Activated CD8-positive, alpha-beta memory T cell treated with anti-CD3 and anti-CD28 coated beads for 48 hours (primary cell): ENCODE data around the gene METTL5.

ENCODE experiments used
- DNase-seq, 3 experiments: peaks; one replicate each; pipeline ENCODE4 v3.0.0-alpha.2; 2020; ENCODE audit warnings: low read depth in 2 of 3, low spot score in 2 of 3

Gene METTL5

DNA sequence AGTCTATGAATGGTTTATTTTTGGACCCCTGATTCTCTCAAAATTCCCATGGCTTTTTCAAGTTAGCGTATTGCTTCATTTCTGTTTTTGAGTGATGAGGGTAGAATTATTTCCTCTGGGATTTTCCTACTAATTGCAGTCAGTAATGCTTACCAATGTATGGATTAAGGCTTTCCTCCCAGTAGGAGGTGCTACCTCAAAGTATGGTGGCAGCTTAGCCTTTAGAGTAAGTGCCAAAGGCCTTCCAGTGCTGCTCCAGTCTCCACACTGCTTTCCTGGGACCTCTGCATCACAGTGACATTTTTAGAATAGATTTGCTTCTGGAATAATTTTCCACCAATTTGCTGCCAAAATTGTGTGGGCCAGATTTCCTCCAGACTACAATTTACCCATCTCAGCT is 42.2 kb downstream of the METTL5 start:
- no peak for DNase-seq

DNA sequence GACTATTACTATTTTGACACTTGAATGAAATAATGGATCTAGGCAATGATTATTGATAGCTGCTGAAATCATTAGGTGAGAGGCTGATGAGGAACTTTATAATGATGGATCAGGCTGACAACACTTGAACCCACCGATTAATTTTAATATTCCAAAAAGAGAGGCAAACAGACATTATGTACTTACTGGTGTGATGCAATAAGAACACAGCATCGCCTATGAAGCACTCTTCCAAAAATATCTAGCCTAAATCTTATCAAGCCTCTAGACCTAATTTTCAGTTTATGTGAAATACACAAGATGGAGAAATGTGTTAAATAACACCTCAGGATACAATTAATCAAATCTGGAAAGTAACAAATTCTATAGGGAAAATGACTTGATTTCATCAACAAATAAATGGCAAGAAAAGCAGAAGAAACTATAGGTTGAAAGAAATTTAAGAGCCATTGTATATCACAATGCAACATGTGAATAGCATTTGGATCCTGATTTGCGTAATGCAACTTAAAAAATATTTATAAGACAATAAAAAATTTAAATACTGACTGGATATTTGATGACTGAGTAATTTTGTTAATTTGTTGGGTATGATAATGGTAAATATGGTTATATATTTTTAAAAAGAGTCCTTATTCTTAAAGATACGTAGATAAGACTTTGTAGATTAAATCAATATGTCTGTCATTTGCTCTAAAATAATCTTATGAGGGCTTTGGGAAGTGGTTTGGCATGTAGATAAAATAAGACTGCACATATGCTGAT is 43.3 kb downstream of the METTL5 start:
- no peak for DNase-seq

- DNase-seq: no peak
Observed at GRCh38 chr2:169778446-169778845, 46.3 kb downstream of the METTL5 start.

- no peak for DNase-seq
Observed at GRCh38 chr2:169776252-169776761, 48.4 kb downstream of the METTL5 start.

DNA sequence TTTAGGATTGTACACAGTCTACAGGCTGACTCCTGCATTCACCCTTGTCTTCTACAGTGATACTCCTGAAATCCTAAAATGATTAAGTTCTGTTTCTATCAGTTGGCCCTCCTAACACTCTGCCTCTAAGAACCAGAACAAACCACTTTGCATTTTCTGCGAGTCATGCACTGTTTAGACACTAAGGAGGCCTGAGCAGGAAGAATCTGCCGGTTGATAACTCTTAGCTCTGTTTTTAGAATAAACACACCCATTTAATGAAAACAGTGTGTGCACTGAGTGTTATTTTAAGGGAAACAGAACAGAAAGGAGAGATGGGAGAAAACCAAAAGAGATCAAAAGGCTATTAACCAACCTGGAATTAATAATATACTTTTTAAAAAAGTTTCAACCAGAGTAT is 48.9 kb downstream of the METTL5 start:
- no peak for DNase-seq

- no peak for DNase-seq
Observed at GRCh38 chr2:169775354-169775753, 49.4 kb downstream of the METTL5 start.

DNA sequence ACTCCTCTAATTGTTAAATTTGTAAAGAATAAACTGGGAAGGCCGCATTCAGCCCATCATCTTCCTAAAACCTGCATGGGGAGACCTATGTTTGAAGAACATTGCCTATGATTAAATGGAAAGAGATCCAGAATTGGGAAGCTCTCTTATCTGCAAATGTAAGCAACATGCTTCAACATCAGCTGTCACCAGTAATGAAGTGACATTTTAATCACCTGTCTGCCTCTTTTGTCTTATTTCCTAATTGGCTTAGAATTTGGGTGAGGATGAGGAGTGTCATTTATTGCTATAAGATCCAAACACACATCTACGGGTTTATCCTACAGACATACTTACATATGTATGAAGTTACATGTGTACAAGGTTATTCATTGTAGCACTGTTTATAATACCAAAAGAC is 52.1 kb downstream of the METTL5 start:
- DNase-seq: no peak

DNA sequence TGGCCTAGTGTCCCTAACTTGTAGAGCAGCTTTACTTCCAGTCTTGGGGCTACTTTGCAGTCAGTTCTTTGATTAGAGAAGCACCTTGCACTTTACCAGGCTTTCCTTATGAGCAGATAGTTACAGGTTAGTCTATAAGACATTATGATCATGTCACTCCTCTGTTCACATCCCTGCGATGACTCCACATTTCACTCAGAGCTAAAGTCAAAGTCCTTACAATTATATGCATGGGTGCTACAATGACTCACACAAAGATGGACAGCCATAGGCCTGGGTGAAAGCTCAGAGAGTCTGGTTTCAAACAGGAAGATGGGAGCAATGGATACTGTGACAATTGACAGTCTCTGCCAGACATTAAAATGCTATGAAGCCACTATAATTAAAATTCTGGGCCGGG is 53.1 kb downstream of the METTL5 start:
- DNase-seq: no peak

GRCh38 chr2:169771021-169771420 is 53.7 kb downstream of the METTL5 start:
- DNase-seq: no peak

DNA sequence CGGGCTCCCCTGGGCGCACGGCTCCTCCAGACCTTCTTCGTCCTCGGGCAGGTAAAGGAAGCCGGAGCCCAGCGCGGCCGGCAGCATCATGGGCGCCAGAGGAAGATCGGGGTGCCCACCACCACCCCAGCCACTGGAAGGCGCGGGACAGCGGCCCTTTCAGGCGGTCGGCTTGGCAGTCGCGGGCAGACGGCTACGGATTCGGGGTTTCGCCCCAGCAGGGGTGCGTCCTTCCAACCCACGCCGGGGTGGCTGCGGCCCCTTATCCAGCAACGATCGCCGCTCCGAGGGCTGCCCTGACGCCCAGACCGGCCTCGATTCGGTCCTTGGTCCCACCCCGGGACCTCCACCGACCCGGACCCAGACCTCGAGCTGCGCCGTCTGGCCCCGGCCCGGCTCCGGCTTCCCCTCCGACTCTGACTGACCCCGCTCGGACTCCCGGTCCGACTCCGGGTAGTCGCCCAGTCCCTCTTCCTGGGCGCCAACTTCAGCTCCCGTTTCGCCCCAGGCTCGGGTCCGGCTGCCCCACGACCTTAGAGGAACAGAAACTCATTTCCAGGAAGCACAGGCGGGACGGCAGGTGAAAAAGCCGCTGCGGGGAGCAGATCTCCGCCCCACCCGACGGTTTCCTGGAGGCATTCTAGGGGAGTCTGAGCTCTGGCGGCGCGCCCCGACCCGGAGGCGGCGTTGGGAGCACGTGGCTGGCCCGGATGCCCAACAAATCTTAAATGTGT is 56.3 kb downstream of the METTL5 start:
- DNase-seq: no peak

- DNase-seq: no peak
Observed at GRCh38 chr2:169767243-169767888, 57.3 kb downstream of the METTL5 start.

- no peak for DNase-seq
Observed at GRCh38 chr2:169765523-169765922, 59.2 kb downstream of the METTL5 start.

GRCh38 chr2:169761970-169762292 is 62.8 kb downstream of the METTL5 start:
- no peak for DNase-seq
